Loucy (cell line): Measurements from ENCODE around the gene PPM1M.

Experiments used
- CTCF ChIP-seq: fragments of 200-600 bp; sonication (generic); conservative IDR thresholded peaks from 2 replicates; pipeline ENCODE4 v1.5.1; 2014; ENCODE audit warnings: mild to moderate bottlenecking, antibody characterized with exemption, low read length
- EZH2phosphoT487 ChIP-seq: fragments of 200-600 bp; IDR thresholded peaks from 2 replicates; pipeline ENCODE4 v1.6.1; 2018; ENCODE audit warnings: antibody characterized with exemption, mild to moderate bottlenecking, moderate library complexity, borderline replicate concordance

- TF ChIP-seq CTCF = no peak
- TF ChIP-seq EZH2phosphoT487 = no peak
Observed at GRCh38 chr3:52223449-52224408, 21.8 kb upstream of the PPM1M start.
